HT1080 (cell line): Measurements from ENCODE around the gene PIAS2. TPM values are rescaled to one million over a fixed set of nuclear protein-coding genes. Genes with fewer than 3 reads are reported as not detected.
"Not testable (repeated sequence)": the region's sequence is repeated elsewhere in the genome, so short reads cannot be mapped to it uniquely, and the experiment has no call there.

Experiments
- DNase-seq: peaks from one replicate; pipeline ENCODE4 v3.0.0-alpha.2; 2015; ENCODE audit warnings: low read depth
- total RNA-seq: library from RNA; depleted of rRNA; stranded (reverse); fragments of >200 nt; shearing (Covaris generic); gene quantifications from 2 replicates; pipeline ENCODE4 v1.2.3, GENCODE V29; 2014

Gene PIAS2
- total RNA-seq, 1 experiment from 2014 or later = 20.8 TPM

GRCh38 chr18:46910856-46911255 lies 6.5 kb downstream of the PIAS2 start:
- no peak for DNase-seq

GRCh38 chr18:46909497-46909896 lies 7.8 kb downstream of the PIAS2 start:
- DNase-seq = no peak

GRCh38 chr18:46903406-46903805 lies 13.9 kb downstream of the PIAS2 start:
- DNase-seq = no peak

- DNase-seq = no peak
Measured at GRCh38 chr18:46899274-46899948, 17.9 kb downstream of the PIAS2 start.

GRCh38 chr18:46894124-46894523 lies 23.2 kb downstream of the PIAS2 start:
- no peak for DNase-seq

- no peak for DNase-seq
Measured at GRCh38 chr18:46893360-46893759, 23.9 kb downstream of the PIAS2 start.

- no peak for DNase-seq
Measured at GRCh38 chr18:46892842-46893241, 24.5 kb downstream of the PIAS2 start.

- DNase-seq = no peak
Measured at GRCh38 chr18:46891742-46892214, 25.5 kb downstream of the PIAS2 start.

GRCh38 chr18:46888965-46889364 lies 28.3 kb downstream of the PIAS2 start:
- no peak for DNase-seq

- no peak for DNase-seq
Measured at GRCh38 chr18:46886893-46887292, 30.4 kb downstream of the PIAS2 start.

GRCh38 chr18:46883180-46883579 lies 34.1 kb downstream of the PIAS2 start:
- no peak for DNase-seq

- no peak for DNase-seq
Measured at GRCh38 chr18:46877329-46877987, 39.8 kb downstream of the PIAS2 start.

- DNase-seq = no peak
Measured at GRCh38 chr18:46868169-46868921, 49.0 kb downstream of the PIAS2 start.

GRCh38 chr18:46867367-46868143 lies 49.8 kb downstream of the PIAS2 start:
- no peak for DNase-seq

- no peak for DNase-seq
Measured at GRCh38 chr18:46866523-46866922, 50.8 kb downstream of the PIAS2 start.

- DNase-seq = not testable (repeated sequence)
Measured at GRCh38 chr18:46865245-46865644, 52.1 kb downstream of the PIAS2 start.

GRCh38 chr18:46859855-46860254 lies 57.5 kb downstream of the PIAS2 start:
- DNase-seq = no peak

GRCh38 chr18:46858290-46858689 lies 59.0 kb downstream of the PIAS2 start:
- no peak for DNase-seq

- no peak for DNase-seq
Measured at GRCh38 chr18:46856973-46857372, 60.3 kb downstream of the PIAS2 start.

GRCh38 chr18:46849007-46849406 lies 68.3 kb downstream of the PIAS2 start:
- DNase-seq = no peak

- no peak for DNase-seq
Measured at GRCh38 chr18:46843372-46843771, 73.9 kb downstream of the PIAS2 start.
